Fibroblast of gingiva (primary cell): Measurements from ENCODE around the gene MORN5.
"Not testable (repeated sequence)": the region's sequence is repeated elsewhere in the genome, so short reads cannot be mapped to it uniquely, and the experiment has no call there.

Source experiments
- DNase-seq: peaks from one replicate; pipeline ENCODE4 v3.0.0-alpha.2; 2011; ENCODE audit warnings: low read depth

Gene MORN5

DNA sequence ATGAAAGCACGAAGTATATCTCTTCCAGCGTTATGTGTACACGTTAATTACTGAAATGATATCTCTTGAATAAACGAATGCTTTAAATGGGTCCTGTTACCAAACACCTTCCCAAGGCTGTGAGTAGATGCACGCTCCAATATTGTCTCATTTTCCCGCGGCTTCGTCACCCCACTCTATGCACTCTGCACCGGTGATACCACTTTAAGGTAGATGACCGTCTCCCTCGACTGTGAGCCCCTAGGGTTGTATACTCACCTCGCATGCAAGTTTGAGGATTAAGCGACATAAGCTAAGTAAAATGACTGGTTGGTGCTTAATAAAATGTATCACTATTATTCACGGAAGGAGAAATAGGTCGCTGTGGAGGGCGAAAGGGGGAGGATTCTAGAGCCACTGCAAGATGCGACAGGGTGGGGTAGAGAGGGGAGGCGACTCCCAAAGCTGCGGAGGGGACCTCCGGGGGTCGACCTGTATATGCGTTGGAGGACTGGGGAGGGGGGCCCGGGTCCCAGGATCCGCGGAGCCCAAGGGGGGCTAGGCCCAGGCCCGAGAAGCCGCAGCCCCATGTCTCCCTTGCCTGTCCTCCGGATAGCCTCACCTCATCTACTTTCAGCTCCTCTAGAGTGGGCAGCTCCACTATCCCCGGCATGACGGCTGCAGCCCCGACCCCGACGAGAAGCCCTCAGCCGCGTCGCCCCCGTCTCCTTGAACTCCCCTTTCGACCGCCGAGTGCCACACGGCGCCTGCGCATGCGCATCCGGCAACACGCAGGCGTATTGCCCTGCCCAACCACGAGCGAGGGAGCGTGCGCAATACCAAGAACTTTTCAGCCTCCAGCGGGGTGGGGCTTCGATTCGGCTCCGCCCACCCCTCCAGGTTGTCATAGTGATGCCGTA lies at the start of gene MORN5, which contains the start of gene NDUFA8:
Gene MORN5 (plus strand): TSS at position 883 of the 899 bp plus-strand sequence. CDS start 65 bp downstream, outside the sequence.
Gene NDUFA8 (minus strand): TSS at position 754 of the 899 bp plus-strand sequence. CDS start 102 bp downstream, at position 652.
- peak; percentile 93 for DNase-seq

DNA sequence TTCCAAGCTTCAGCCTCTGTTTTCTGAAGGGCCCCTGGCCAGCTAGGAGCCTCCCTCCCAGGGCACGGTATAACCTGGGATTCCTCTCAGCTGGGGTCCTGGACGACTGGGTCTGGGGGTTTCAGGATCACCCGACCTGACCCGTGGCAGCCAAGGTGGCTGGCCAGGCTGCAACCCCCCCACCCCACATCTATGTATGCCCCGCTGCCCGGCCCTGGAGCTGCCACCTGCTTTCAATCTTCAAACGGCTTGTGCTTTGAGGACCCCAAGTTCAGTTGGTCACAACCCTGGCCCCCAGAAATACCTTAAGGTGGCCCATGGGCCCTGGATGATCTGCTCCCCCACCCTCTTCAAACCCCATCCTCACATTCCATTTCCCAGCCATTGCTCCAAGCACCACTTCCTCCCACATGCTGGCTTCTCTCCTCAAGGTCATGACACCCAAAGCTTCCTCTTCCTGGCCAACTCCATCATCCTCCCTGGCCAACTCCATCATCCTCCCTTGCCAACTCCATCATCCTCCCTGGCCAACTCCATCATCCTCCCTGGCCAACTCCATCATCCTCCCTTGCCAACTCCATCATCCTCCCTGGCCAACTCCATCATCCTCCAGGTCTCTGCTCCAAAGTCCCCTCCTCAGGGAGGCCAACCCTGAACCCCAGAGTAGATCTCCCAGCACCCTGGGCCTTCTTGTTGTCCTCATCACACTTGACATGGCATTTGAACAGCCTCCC lies 49.4 kb upstream of the MORN5 start:
- no peak for DNase-seq

DNA sequence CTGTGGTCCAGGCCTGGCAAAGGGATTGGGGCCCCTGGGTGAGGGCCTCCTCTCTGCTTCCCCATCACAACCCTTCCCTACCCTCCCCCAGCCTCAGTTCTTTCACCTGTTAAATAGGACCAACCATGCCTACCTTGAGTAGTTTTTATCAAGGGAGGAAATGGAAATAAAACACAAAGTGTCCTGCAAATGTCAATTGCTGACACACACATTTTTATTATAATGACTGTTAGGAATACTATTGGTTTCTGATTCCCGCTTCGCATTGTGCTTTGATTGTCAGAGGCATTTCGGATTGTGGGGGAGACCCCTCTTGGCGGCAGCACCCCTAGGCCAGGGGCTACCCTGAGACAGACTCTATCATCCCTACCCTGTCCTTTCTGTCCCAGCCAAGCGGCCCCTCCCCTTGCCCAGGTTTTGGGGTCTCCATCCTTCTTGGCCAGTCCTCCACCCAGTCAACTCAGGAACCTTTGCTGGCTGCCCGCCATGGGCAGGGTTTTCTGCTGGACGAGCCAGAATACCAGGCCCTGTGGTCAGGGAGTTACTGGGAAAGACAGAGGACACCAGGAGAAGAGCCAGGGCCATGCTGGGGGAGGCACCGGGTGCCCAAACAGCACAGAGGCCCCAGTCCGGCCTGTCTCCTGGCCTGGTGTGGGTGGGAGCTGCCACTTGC lies 48.2 kb upstream of the MORN5 start:
- no peak for DNase-seq

DNA sequence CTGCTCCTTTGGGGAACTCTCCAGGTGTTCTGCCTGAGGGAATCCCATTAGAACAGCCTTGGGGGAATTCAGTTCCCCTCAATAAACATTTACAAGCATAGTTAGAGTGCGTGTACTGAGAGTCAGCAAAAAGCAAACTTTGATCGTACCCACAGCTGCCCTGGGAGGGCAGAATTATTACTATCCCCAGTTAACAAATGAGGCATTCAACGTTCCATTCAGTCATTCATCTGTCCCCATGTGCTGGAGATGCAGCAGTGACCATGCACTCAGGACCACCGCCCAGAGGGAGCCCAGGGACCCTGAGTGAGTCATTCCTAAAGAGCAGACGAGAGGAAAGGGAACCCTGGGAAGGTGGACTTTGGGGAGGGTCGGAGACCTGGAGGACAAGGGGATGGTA lies 47.5 kb upstream of the MORN5 start:
- DNase-seq: no peak

DNA sequence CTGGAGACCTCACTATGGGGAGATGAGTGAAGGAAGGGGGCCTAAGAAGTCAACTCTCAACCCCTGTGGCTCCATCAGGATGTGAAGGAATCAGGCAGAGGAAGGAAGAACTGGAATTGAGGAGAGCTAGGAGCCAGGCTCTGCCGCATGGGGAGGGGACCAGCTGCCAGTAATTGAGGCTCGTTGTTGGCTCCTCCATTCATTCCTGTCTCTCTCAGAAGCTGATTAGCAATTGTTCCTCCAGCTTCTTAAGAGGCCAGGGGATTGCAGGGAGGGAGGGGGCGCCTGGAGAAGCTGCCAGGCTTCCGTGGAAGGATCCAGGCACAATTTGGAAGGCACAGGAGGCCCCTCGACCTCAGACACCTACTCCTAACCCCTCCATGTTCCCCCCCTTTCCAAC lies 46.1 kb upstream of the MORN5 start:
- DNase-seq: no peak

DNA sequence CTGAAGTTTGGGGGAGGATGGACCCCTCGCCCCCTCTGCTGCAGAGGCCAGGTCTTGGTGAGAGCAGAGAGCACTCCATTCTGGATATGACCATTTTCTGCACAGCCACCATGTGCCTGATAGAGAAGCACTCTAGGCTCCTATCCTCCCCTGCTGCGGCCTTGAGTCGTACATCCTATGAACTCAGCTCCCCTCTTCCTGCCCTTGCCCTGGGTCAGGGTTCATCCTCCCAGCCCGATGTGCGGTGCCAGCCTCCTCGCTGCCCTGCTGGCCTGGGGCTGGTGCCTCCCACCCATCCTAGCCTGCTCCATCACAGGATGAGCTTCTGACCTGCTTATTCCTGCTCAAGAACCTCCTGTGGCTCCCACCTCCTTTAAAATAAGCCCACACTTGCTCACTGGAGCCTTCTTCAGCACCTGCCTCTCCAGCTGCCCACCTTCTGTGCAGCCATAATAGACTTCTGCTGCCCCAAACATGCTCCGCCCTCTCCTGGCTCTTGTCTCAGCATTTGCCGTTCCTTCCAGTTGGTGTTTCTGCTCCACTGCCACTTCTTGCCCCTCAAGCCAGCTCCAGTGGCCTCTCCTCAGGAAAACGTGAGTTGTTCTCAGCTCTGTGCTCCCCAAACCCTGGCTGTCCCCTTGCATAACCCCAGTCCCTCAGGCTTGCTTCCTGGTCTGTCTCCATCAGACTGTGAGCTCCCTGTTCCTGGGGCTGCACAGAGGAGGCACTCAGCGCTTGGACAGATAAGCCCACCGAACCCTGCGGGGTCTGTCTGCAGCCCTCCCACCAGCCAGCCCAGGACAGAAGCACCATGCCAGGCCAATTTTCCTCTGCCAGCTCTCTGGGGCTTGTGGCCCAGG lies 44.3 kb upstream of the MORN5 start:
- DNase-seq: no peak

DNA sequence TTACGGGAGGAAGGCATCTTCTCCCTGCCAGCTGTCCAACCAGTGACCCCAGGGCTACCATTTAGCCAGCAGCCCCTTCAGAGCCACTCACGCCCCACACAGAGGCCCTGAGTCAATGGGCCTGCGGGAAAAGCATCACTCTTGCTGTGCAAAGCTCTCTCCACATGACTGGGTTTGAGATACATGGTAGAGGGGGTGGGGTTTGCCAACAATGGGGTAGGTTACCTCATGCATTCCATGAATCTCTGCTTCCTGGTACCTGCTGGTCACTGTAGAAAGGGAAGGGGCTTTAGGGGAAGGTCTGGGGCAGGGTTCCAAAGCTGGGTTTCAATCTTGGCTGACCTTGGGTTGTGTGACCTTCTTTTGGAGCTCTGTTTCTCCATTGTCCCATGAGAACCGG lies 43.7 kb upstream of the MORN5 start:
- DNase-seq: no peak

DNA sequence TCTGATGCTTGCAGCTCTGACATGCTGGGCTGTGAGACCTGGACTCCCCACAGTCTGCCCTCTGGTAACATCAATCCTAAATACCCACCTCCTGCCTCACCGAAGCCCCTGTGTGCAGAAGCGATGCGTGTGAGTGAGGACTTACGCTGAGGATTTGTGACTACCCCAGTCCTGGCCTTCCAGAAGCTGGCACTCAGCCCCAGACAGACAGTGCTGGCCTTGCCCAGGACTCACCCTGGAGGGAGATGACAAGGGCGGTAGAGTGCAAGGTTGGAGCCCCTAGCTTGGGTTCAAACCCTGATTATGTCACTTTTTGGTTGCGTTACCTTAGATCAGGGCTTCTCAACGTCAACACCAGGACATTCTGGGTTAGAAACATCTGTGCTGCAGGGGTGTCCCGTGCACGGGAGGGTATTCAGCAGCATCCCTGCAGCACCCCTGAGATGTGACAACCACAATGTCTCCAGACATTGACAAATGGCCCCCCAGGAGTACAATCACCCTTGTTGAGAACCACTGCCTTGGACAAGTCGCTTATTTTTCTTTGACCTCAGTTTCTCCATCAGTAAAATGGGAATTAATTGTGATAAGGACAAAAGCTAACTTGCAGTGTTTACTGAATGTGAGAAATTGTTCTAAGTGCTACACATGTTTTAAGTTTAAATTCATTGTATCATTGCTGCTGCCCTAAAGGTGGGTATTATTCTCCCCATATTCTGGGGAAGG lies 43.1 kb upstream of the MORN5 start:
- no peak for DNase-seq

DNA sequence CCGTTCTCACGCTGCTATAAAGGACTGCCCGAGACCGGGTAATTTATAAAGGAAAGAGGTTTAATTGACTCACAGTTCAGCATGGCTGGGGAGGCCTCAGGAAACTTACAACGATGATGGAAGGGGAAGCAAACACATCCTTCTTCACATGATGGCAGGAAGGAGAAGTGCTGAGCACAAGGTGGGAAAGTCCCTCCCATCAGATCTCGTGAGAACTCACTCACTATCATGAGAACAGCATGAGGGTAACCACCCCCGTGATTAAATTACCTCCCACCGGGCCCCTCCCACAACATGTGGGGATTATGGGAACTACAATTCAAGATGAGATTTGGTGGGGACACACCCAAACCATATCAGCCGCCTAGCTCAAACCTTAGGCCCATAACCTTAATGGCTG lies 42.5 kb upstream of the MORN5 start:
- not testable (repeated sequence) for DNase-seq

DNA sequence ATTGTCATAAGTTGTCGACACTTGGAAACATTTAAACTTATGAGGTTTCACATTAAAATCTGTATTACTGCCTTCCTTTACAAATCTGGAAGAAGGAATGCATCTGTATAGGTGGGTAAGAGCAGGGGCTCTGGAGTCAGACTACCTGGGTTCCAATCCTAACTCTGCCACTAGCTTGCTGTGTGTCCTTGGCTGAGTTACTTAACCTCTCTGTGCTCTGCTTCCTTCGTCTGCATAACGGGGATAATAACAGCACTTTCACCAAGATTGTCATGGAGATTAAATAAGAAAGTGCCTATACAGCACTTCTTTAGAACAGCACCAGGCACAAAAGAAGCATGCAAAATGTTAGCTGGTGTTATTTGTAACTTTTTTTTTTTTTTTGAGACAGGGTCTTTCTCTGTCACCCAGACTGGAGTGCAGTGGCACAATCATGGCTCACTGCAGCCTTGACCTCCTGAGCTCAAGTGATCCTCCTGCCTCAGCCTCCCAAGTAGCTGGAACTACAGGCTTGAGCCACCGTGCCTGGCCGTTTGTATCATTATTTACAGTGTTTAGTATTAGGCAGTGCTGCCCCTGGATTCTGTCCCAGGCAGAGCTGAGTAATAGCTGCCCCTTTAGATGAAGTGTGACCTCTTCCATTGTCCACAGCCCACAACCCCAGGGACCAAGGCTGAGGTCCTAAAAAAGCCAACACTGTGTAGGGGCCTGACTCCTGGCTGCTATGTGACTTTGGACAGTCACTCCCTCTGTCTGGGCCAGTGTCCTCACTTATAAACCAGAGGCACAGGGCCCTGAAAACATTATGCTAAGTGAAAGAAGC lies 41.2 kb upstream of the MORN5 start:
- no peak for DNase-seq

DNA sequence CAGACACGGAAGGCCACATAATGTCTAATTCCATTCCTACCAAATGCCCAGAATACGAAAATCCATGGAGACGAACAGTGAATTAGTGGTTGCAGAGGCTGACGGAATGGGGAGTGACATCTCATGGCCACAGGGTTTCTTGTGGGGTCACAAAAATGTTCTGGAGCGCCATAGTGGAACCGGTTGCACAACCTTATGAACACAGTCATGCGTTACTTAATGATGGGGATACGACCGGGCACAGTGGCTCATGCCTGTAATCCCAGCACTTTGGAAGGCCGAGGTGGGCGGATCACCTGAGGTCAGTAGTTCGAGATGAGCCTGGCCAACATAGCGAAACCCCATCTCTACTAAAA lies 40.6 kb upstream of the MORN5 start:
- peak; percentile 81 for DNase-seq

DNA sequence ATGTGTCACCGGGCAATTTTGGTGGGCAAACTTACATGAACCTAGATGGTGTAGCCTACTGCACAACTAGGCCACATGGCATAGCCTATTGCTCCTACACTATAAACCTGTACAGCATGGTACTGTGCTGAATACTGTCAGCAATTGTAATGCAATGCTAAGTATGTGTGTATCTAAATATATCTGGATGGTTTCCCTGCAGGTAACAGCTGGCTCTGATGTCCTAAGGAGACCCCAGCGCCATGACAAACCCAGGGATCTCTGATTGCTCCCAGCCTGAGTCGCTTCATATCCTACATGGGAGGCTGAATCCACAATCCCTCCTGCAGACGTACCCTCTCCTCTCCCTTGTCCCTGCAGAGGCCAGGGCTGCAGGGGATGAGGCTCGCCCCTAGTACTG lies 40.0 kb upstream of the MORN5 start:
- DNase-seq: no peak

DNA sequence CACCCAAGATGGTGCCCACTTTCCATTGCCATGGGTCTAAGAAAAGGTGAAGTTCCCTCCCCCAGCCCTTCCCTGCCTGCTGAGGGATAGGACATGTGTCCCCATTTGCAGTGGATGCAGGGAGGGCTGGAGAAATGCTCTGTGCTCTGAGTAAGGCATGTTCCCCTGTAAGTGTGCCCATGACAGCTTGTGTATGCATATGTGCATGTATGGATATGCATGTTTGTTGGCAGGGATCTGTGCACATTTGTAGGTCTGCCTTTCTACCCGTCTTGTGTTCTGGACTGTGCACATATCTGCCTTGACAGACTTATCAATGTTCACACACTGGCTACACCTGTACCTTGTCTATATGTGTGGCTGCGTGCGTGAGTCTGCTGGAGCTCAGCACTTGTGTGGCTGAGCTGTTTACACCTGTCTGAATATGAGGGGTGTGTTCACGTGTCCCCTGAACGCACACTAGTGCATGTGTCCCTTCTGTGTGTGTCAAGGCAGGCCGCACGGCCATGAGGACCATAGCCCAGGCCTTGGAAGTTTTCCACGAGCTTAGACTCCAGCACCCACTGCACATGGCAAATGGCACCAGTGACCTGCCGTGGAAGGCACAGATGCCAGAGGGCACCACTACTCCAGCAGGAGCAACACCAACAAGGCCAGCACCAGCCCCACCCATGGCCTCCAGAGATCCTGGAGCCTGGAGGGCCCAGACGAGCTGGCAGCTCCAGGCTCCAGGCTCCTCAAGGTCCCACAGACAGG lies 39.2 kb upstream of the MORN5 start:
- no peak for DNase-seq

DNA sequence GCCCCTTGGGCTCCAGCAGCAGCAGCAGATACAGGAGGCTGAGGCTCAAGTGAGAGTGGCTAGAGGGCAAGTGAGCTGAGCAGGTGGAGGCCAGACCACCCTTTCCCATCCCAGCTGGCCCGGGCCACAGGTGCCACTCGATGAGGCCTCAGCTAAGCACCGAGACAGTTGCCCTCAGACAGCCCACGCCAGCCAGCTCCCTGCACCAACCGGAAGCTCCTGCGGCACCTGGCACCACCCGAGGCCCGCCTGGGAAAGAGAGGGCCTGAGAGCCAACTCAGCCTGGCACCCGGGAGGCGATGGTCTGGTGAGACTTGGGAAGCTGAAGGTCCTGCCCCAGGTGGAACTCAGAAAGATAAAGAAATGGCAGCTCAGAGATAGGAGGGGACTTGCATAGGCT lies 38.3 kb upstream of the MORN5 start:
- no peak for DNase-seq

DNA sequence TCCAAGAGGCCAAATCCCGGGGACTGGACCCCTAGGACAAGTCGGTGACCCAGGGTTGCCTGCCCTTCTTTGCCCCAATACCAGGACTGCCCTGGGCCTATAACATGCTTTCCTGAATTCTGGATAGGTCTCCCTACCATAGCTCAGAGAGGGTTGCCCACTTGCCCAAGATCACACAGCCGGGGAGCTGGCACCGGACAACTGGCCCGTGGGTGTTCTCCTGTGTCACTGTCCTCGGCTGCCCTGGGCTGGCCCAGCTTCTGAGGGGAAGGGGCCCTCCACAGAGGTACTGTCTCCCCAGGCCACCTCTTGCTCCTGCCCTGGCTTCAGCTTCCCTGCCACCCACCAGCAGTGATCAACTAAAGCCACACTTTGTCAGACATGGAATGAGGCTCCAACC lies 37.8 kb upstream of the MORN5 start:
- no peak for DNase-seq

DNA sequence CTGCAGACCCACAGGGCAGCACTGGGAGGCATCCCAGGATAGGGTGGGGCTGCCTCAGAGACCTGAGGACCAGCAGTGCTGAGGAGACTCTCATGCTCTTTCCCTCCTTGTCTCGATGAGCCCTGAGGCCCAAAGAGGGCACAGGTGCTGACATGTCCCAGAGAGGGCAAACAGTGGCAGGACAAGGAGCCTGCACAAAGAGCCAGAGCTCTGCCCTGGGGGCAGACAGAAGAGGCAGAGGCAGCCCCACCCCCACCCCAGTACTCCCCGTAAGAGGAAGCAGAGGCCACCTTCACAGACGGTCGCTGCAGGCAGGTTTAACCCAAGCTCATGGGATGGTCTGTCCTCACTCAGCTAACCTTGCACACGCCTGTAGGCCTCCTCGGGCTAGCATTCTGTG lies 37.2 kb upstream of the MORN5 start:
- no peak for DNase-seq

DNA sequence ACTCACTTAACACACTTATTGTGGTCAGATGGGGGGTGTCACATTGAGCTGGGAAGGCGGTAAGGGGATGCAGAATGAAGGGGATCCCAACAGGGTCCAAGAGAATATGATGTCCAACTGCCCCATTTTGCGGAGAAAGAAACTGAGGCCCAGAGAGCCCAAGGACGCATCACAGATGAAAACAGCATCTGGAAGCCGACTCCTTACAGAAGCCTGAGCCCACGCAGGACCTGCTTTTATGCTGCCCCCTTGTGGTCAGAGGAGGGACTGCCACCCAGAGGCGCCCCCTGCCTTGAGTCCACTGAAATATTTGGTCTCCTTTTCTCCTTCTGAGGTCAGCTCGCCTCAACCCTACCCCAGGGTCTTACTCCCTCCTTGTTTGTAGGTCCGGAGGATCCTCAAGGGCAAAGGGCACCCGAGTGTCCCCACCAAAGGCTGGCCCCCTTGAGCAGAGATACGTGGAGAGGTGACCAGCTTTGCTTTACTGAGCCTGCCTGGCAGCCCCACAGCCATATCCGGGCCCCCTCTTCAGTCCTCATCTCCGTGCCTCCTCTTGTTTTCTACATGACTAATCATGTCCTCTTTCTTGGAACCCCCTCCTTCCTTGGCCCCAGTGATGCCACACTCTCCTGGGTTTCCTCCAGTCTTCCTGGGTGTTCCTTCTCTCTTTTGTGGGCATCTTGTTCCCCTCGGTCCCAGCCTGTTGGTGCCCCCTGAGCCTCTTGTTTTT lies 36.6 kb upstream of the MORN5 start:
- peak; percentile 60 for DNase-seq

DNA sequence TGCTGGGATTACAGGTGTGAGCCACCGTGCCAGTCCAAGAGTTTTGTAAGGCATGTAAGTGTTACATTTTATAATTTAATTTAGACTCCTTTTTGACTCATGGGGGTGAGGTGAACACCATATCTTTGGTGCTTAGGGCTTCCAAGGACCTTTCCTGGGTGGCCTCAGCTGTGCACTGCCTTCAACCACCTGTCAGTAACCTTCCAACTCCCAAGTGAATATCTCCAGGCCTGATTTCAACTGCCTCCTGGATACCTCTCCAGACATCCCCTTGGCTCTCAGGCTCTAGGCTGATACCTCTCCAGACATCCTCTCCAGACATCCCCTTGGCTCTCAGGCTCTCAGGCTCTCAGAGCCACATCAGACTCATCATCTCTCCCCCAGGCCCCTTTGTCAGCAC lies 35.7 kb upstream of the MORN5 start:
- no peak for DNase-seq

DNA sequence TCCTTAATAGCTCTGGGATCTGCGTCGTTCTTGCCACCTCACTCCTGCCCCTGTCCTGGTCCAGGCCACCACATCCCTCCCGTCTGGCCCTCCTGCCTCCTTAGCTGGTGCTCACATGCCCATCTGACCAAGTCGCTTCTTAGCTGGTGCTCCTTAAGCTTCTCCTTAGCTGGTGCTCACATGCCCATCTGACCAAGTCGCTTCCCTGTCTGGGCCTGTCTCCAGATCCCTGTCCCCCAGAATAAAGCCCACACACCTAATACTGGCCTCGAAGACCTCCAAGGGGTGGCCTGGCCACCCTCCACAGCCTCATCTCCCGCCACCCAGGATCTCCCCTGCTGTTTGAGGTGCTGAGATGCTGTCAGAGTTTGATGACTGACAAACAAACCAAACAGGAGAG lies 35.2 kb upstream of the MORN5 start:
- no peak for DNase-seq
